PC-9 (cell line): ENCODE measurements around the gene S100A14. TPM values are rescaled to one million over a fixed set of nuclear protein-coding genes. Genes with fewer than 3 reads are reported as not detected.
"Not testable (repeated sequence)": the region's sequence is repeated elsewhere in the genome, so short reads cannot be mapped to it uniquely, and the experiment has no call there.

Experiments used
- BruUV-seq: library from RNA; stranded (reverse); fragments of 400-500 nt; replicated peaks from 2 replicates; lab custom pipeline; 2021; lab: Mats Ljungman, UMichigan
- CTCF ChIA-PET: fragments of 300-600 bp; sonication (Branson Sonifier 250); formaldehyde crosslinking; loops from one replicate; lab custom pipeline; 2022; ENCODE audit warnings: antibody characterized with exemption; lab: Charles Lee
- POLR2A ChIA-PET: fragments of 300-600 bp; sonication (Branson Sonifier 250); formaldehyde crosslinking; loops from one replicate; lab custom pipeline; 2022; ENCODE audit warnings: antibody characterized with exemption; ENCODE audit not compliant: unreplicated experiment; lab: Charles Lee
- DNase-seq, 2 experiments: peaks; one replicate each; pipeline versions ENCODE4 v3.0.0 to v3.0.0-alpha.2; 2015 to 2022; ENCODE audit warnings: mixed read lengths in 1 of 2
- H2AFZ ChIP-seq: fragments of 200-600 bp; sonication (generic); 2 replicates; pipeline ENCODE4 v1.8.1; 2017; ENCODE audit warnings: antibody characterized with exemption
- H3F3A ChIP-seq: fragments of 200-600 bp; sonication (generic); 2 replicates; pipeline ENCODE4 v1.8.1; 2017; ENCODE audit warnings: antibody characterized with exemption, mild to moderate bottlenecking, low read depth; ENCODE audit not compliant: insufficient read depth
- H3K27ac ChIP-seq: fragments of 200-600 bp; sonication (generic); 2 replicates; pipeline ENCODE4 v1.6.1; 2016; ENCODE audit warnings: mixed run types
- H3K27me3 ChIP-seq: fragments of 200-600 bp; sonication (generic); 2 replicates; pipeline ENCODE4 v1.6.1; 2016; ENCODE audit warnings: low read depth, mixed run types; ENCODE audit not compliant: insufficient read depth
- H3K36me3 ChIP-seq: fragments of 200-600 bp; sonication (generic); 2 replicates; pipeline ENCODE4 v1.6.1; 2016; ENCODE audit warnings: low read depth, mixed run types
- H3K4me1 ChIP-seq: fragments of 200-600 bp; sonication (generic); replicated peaks from 2 replicates; pipeline ENCODE4 v1.6.1; 2016; ENCODE audit warnings: mixed run types; ENCODE audit not compliant: insufficient read depth
- H3K4me2 ChIP-seq: fragments of 200-600 bp; sonication (generic); 2 replicates; pipeline ENCODE4 v1.6.1; 2017; ENCODE audit warnings: mixed run types
- H3K4me3 ChIP-seq: fragments of 200-600 bp; sonication (generic); 2 replicates; pipeline ENCODE4 v1.6.1; 2016; ENCODE audit warnings: mixed run types
- H3K79me2 ChIP-seq: fragments of 200-600 bp; sonication (generic); 2 replicates; pipeline ENCODE4 v1.6.1; 2017; ENCODE audit warnings: low read depth, mixed run types
- H3K9me2 ChIP-seq: fragments of 200-600 bp; sonication (generic); 2 replicates; pipeline ENCODE4 v1.8.1; 2017; ENCODE audit warnings: mild to moderate bottlenecking; ENCODE audit not compliant: insufficient read depth
- H3K9me3 ChIP-seq: fragments of 200-600 bp; sonication (generic); 2 replicates; pipeline ENCODE4 v1.8.1; 2016; ENCODE audit warnings: low read depth; ENCODE audit not compliant: insufficient read depth
- H4K20me1 ChIP-seq: fragments of 200-600 bp; sonication (generic); 2 replicates; pipeline ENCODE4 v1.8.1; 2017; ENCODE audit not compliant: insufficient read depth
- EZH2 ChIP-seq: fragments of 200-600 bp; sonication (generic); IDR thresholded peaks from 2 replicates; pipeline ENCODE4 v1.8.0; 2017; ENCODE audit warnings: antibody characterized with exemption, low read depth
- intact Hi-C: fragments of 100-400 bp; cut with micrococcal nuclease; formaldehyde crosslinking; loops from one replicate; pipeline ENCODE4 v1.10.0; 2022; ENCODE audit not compliant: unreplicated experiment
- total RNA-seq: library from RNA; stranded (reverse); gene quantifications from 2 replicates; pipeline ENCODE4 v1.2.3, GENCODE V29; 2021
- TF ChIP-seq, protein P1 (sequence below): fragments of 200-600 bp; sonication (generic); conservative IDR thresholded peaks from 2 replicates; pipeline ENCODE4 v1.6.1; 2017; ENCODE audit warnings: mixed run types, antibody characterized with exemption, mild to moderate bottlenecking, moderate library complexity

Gene S100A14
- total RNA-seq, 1 experiment from 2014 or later = 411 TPM

DNA sequence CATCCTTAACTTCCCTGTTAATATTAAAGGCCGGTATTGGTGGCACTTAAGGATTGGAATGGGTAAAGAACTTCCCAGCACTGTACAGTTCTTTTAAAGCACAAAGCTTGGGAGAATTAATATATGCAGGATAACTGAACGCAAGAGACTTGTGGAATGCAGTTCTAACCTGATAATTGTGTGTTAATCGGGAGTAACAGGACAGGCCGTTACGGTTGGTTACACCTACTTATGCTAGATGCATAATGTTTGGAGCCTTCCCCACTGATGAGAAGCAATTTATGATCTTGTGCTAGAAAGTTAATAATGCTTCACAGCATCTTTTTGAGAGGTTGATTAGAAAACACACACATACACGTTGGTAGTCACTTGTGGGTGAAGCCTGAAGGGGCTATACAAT is 24.7 kb upstream of the S100A14 start:
- Histone ChIP-seq H3K79me2 (peaks cover 65% of the 10 kb centered on the region), H3K9me3 (no peaks in the 10 kb centered on the region), H3K4me2 (no peak overlapping the region), H4K20me1 (peaks cover 40% of the 10 kb centered on the region), H3K36me3 (peaks cover 95% of the 10 kb centered on the region), H3K4me1 (peaks cover 7% of the 10 kb centered on the region; the same call in 1 of the 2 replicates), H2AFZ (no peak overlapping the region), H3K9me2 (no peaks in the 10 kb centered on the region), H3K27me3 (no peaks in the 10 kb centered on the region), H3F3A (peaks cover 66% of the 10 kb centered on the region), H3K4me3 (no peak overlapping the region), H3K27ac (no peak overlapping the region)
- no peak for TF ChIP-seq EZH2
- CTCF ChIA-PET = no interaction called here
- POLR2A ChIA-PET = interaction anchor here (0.6 kb wide), 2 partner anchors 30 to 60 kb away, joined by 3 to 5 read pairs; no protein-coding TSS in a partner anchor
- no peak for DNase-seq
- BruUV-seq = no TSS peak
- intact Hi-C loops = no loop called here

DNA sequence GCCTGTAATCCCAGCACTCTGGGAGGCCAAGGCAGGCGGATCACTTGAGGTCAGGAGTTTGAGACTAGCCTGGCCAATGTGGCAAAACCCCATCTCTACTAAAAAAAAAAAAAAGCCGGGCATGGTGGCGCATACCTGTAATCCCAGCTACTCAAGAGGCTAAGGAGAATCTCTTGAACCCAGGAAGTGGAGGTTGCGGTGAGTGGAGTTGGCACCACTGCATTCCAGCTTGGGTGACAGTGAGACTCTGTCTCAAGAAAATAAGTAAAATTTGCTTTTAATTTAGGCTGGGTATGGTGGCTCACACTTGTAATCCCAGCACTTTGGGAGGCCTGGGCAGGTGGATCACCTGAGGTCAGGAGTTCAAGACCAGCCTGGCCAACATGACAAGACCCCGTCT is 24.1 kb upstream of the S100A14 start:
- BruUV-seq, CTCF ChIA-PET, H2AFZ ChIP-seq, intact Hi-C loops, H3K4me2 ChIP-seq, DNase-seq, H3K27me3 ChIP-seq, H3K9me2 ChIP-seq, H3K4me3 ChIP-seq, H3K27ac ChIP-seq, H3K9me3 ChIP-seq: not testable (repeated sequence)
- H3F3A ChIP-seq = peaks cover 59% of the 10 kb centered on the region
- H3K79me2 ChIP-seq = peaks cover 72% of the 10 kb centered on the region
- H3K36me3 ChIP-seq = peaks cover 89% of the 10 kb centered on the region
- peaks cover 43% of the 10 kb centered on the region for H4K20me1 ChIP-seq
- POLR2A ChIA-PET = interaction anchor here (0.6 kb wide), 1 partner anchor 24 kb away, joined by 3 read pairs; no protein-coding TSS in a partner anchor
- H3K4me1 ChIP-seq = peaks cover 13% of the 10 kb centered on the region; the same call in 1 of the 2 replicates

DNA sequence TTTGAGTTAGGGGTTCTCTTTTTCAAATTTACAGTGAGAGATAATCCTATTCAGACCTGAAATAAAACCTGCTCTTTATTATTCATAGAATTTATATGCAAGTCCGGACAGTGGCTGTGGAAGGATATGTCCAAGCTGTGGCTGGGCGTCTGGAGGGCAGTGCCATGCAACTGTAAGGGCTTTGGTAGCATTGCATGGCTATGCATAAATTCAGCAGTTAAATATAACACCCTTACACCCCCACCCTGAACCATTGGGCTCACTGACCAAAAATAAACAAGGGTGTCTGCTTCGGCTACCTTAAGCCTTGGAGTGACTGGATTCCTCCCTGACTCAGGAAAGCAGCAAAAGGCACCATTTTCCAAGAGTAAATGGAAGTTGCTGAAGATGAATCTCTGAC is 23.2 kb upstream of the S100A14 start:
- peaks cover 53% of the 10 kb centered on the region for H3F3A ChIP-seq
- peaks cover 13% of the 10 kb centered on the region; the same call in 1 of the 2 replicates for H3K4me1 ChIP-seq
- BruUV-seq = no TSS peak
- H3K79me2 ChIP-seq = peaks cover 81% of the 10 kb centered on the region
- intact Hi-C loops = no loop called here
- H3K9me2 ChIP-seq = no peaks in the 10 kb centered on the region
- peaks cover 41% of the 10 kb centered on the region for H4K20me1 ChIP-seq
- no peak overlapping the region for H3K4me3 ChIP-seq
- H3K9me3 ChIP-seq = no peaks in the 10 kb centered on the region
- H3K27me3 ChIP-seq = no peaks in the 10 kb centered on the region
- no peak for DNase-seq
- TF ChIP-seq EZH2 = no peak
- TF ChIP-seq, protein P1, sequence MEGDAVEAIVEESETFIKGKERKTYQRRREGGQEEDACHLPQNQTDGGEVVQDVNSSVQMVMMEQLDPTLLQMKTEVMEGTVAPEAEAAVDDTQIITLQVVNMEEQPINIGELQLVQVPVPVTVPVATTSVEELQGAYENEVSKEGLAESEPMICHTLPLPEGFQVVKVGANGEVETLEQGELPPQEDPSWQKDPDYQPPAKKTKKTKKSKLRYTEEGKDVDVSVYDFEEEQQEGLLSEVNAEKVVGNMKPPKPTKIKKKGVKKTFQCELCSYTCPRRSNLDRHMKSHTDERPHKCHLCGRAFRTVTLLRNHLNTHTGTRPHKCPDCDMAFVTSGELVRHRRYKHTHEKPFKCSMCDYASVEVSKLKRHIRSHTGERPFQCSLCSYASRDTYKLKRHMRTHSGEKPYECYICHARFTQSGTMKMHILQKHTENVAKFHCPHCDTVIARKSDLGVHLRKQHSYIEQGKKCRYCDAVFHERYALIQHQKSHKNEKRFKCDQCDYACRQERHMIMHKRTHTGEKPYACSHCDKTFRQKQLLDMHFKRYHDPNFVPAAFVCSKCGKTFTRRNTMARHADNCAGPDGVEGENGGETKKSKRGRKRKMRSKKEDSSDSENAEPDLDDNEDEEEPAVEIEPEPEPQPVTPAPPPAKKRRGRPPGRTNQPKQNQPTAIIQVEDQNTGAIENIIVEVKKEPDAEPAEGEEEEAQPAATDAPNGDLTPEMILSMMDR = no peak
- no peak overlapping the region for H3K4me2 ChIP-seq
- peaks cover 80% of the 10 kb centered on the region for H3K36me3 ChIP-seq
- H2AFZ ChIP-seq = no peak overlapping the region
- POLR2A ChIA-PET = no interaction called here
- no peak overlapping the region for H3K27ac ChIP-seq
- CTCF ChIA-PET = no interaction called here

DNA sequence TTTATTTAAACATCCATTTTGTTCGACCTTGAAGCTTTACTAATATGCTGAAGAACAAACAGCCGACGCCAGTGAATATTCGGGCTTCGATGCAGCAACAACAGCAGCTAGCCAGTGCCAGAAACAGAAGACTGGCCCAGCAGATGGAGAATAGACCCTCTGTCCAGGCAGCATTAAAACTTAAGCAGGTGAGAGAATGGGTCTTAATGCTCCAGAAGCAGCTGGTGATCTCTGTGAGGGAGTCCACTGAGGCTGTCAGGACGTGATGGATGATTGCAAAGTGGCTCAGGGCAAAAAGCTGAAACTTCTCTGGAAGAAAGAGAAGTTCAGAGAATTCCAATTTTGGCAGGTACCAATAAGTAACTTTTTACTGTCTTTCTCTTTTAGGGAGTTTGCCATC is 22.1 kb upstream of the S100A14 start:
- Histone ChIP-seq H3K4me2 (no peak overlapping the region), H3K4me1 (peaks cover 16% of the 10 kb centered on the region), H3K9me3 (no peaks in the 10 kb centered on the region), H3F3A (peaks cover 46% of the 10 kb centered on the region), H3K36me3 (peaks cover 69% of the 10 kb centered on the region), H4K20me1 (peaks cover 33% of the 10 kb centered on the region), H3K4me3 (no peak overlapping the region), H3K9me2 (no peaks in the 10 kb centered on the region), H3K27me3 (no peaks in the 10 kb centered on the region), H3K79me2 (peaks cover 84% of the 10 kb centered on the region), H2AFZ (no peak overlapping the region), H3K27ac (no peak overlapping the region)
- BruUV-seq = no TSS peak
- no peak for DNase-seq
- POLR2A ChIA-PET = interaction anchor here (0.6 to 0.9 kb wide), 3 partner anchors 11 to 66 kb away, joined by 3 to 4 read pairs (median 4); no protein-coding TSS in a partner anchor
- CTCF ChIA-PET = no interaction called here
- TF ChIP-seq EZH2 = no peak
- TF ChIP-seq, protein P1 = no peak
- intact Hi-C loops = no loop called here
